A549 (cell line): Measurements from ENCODE around the gene C1orf216.

Source experiments
- FOSL2 ChIP-seq, 2 experiments: fragments of 450-650 bp in 1 of 2; fragments of >200 bp in 1 of 2; sonication (Bioruptor Twin) in 1 of 2; formaldehyde crosslinking; IDR thresholded peaks; 2 replicates each; pipeline versions ENCODE4 v1.5.0 to v1.6.1; 2016 to 2020; ENCODE audit warnings: mild to moderate bottlenecking in 1 of 2, moderate library complexity in 1 of 2
- MYC ChIP-seq: IDR thresholded peaks from 2 replicates; pipeline ENCODE4 v1.6.1; 2012; ENCODE audit warnings: mild to moderate bottlenecking, inconsistent platforms, low read length, improper control_type of control experiment, borderline replicate concordance
- SMC3 ChIP-seq: fragments of >200 bp; sonication (Bioruptor Twin); formaldehyde crosslinking; IDR thresholded peaks from 3 replicates; pipeline ENCODE4 v1.6.1; 2018; ENCODE audit warnings: inconsistent platforms

- TF ChIP-seq MYC (no peak), SMC3 (no peak), FOSL2 (IDR thresholded peaks at IDR 0.05) (no peak), FOSL2 (CRISPR knock-in tag; IDR thresholded peaks at IDR 0.05) (no peak)
Observed at GRCh38 chr1:35672116-35672515, 46.6 kb downstream of the C1orf216 start.
